SK-N-SH treated with all-trans-retinoic acid at 6 μM for 48 hours (cell line): Measurements from ENCODE around the gene GPSM1.

Experiments
- ATAC-seq: fragments of 200-7000 bp; cut with Tn5 transposase; 3 replicates; pipeline ENCODE4 v1.9.1; 2020; ENCODE audit warnings: mild to moderate bottlenecking, moderate library complexity
- ARNTL ChIP-seq: fragments of 450-650 bp; formaldehyde crosslinking; IDR thresholded peaks from 2 replicates; pipeline ENCODE4 v1.5.0; 2020; ENCODE audit warnings: low read depth, mild to moderate bottlenecking, moderate library complexity, borderline replicate concordance
- BACH2 ChIP-seq: fragments of 250-450 bp; sonication (Bioruptor Pico); IDR thresholded peaks from 2 replicates; pipeline ENCODE4 v1.9.0; 2021; ENCODE audit warnings: mild to moderate bottlenecking, borderline replicate concordance
- CSDC2 ChIP-seq: fragments of 250-450 bp; sonication (Bioruptor Pico); IDR thresholded peaks from 2 replicates; pipeline ENCODE4 v1.5.0; 2020; ENCODE audit warnings: mild to moderate bottlenecking, moderate library complexity
- CSRNP3 ChIP-seq: fragments of 250-450 bp; sonication (Bioruptor Pico); IDR thresholded peaks from 2 replicates; pipeline ENCODE4 v1.5.1; 2021; ENCODE audit warnings: mild to moderate bottlenecking, moderate library complexity
- GLIS3 ChIP-seq: fragments of 250-450 bp; sonication (Bioruptor Pico); IDR thresholded peaks from 2 replicates; pipeline ENCODE4 v1.5.0; 2020; ENCODE audit warnings: mild to moderate bottlenecking, moderate library complexity
- ISL1 ChIP-seq: fragments of 250-450 bp; sonication (Bioruptor Pico); IDR thresholded peaks from 2 replicates; pipeline ENCODE4 v2.1.2; 2022; ENCODE audit warnings: mild to moderate bottlenecking, moderate library complexity
- OSR1 ChIP-seq: fragments of 250-450 bp; sonication (Bioruptor Pico); IDR thresholded peaks from 2 replicates; pipeline ENCODE4 v1.8.0; 2022; ENCODE audit warnings: moderate library complexity, mild to moderate bottlenecking, inconsistent platforms
- PPARA ChIP-seq: fragments of 250-450 bp; sonication (Bioruptor Pico); IDR thresholded peaks from 2 replicates; pipeline ENCODE4 v1.5.0; 2020; ENCODE audit warnings: mild to moderate bottlenecking, borderline replicate concordance
- RARB ChIP-seq: fragments of 250-450 bp; sonication (Bioruptor Pico); IDR thresholded peaks from 2 replicates; pipeline ENCODE4 v1.8.0; 2021; ENCODE audit warnings: mild to moderate bottlenecking, moderate library complexity
- SNAI2 ChIP-seq: fragments of 250-450 bp; sonication (Bioruptor Pico); IDR thresholded peaks from 2 replicates; pipeline ENCODE4 v1.5.0; 2020; ENCODE audit warnings: mild to moderate bottlenecking, moderate library complexity
- TCF4 ChIP-seq: fragments of 250-450 bp; sonication (Bioruptor Pico); IDR thresholded peaks from 2 replicates; pipeline ENCODE4 v1.8.0; 2021; ENCODE audit warnings: mild to moderate bottlenecking, moderate library complexity, borderline replicate concordance
- TOX ChIP-seq: fragments of 250-450 bp; sonication (Bioruptor Pico); IDR thresholded peaks from 2 replicates; pipeline ENCODE4 v1.8.0; 2021; ENCODE audit warnings: mild to moderate bottlenecking, moderate library complexity, borderline replicate concordance
- TSHZ2 ChIP-seq: fragments of 250-450 bp; sonication (Bioruptor Pico); IDR thresholded peaks from 2 replicates; pipeline ENCODE4 v1.5.0; 2020; ENCODE audit warnings: mild to moderate bottlenecking, moderate library complexity
- ZC3H10 ChIP-seq: fragments of 250-450 bp; sonication (Bioruptor Pico); IDR thresholded peaks from 2 replicates; pipeline ENCODE4 v1.5.1; 2021; ENCODE audit warnings: mild to moderate bottlenecking, moderate library complexity
- ZFP3 ChIP-seq: fragments of 250-450 bp; sonication (Bioruptor Pico); IDR thresholded peaks from 2 replicates; pipeline ENCODE4 v1.5.0; 2020; ENCODE audit warnings: mild to moderate bottlenecking, moderate library complexity
- ZNF565 ChIP-seq: fragments of 450-650 bp; formaldehyde crosslinking; conservative IDR thresholded peaks from 2 replicates; pipeline ENCODE4 v1.5.0; 2020; ENCODE audit warnings: low read depth, mild to moderate bottlenecking, moderate library complexity
- ZNF70 ChIP-seq: fragments of 450-650 bp; formaldehyde crosslinking; IDR thresholded peaks from 2 replicates; pipeline ENCODE4 v1.5.0; 2020; ENCODE audit warnings: mild to moderate bottlenecking, moderate library complexity
- ZNF8 ChIP-seq: fragments of 450-650 bp; formaldehyde crosslinking; IDR thresholded peaks from 2 replicates; pipeline ENCODE4 v1.5.0; 2020; ENCODE audit warnings: mild to moderate bottlenecking, moderate library complexity
- TF ChIP-seq, protein P1 (sequence below): fragments of 250-450 bp; sonication (Bioruptor Pico); IDR thresholded peaks from 2 replicates; pipeline ENCODE4 v1.8.0; 2020; ENCODE audit warnings: mild to moderate bottlenecking, moderate library complexity, borderline replicate concordance
- TF ChIP-seq, protein P2 (sequence below): fragments of 250-450 bp; sonication (Bioruptor Pico); IDR thresholded peaks from 2 replicates; pipeline ENCODE4 v1.5.1; 2020; ENCODE audit warnings: low read depth, mild to moderate bottlenecking, moderate library complexity

The GPSM1 gene

DNA sequence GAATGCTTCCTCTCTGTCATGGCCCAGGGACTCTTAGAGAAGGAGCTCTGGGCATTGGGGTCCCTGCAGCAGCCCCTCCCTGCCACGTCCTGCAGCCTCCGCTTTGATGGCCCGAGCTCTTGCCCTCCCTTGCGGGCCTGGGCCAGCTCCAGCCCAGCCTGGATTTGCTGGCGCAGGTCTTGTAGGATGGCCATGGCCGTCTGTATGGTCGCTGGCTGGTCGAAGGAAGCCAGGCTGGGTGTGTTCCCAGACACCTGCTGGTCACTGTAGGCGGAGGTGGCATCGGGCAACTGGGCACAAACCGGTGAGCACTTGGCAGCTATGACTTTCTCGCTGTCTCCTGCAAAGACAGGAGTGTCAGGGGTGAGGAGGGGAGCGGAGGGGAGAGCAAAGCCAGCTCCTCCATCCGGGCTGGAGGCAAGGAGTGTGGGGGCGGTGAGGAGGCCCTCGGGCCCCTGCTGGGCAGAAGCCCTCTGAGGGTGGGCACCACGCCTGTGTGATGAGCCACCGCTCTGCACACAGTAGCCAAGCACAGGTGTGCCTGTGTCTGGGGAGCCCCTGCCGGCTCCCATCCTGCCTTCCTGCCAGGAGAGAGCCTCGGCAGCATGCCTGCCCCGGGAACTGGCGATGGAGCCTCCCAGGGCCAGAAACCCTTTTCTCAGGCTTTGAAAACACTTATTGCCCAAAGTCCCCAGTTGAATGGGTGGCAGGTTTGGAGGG lies 35.9 kb upstream of the GPSM1 start:
- ATAC-seq: no peak
- TF ChIP-seq ZNF8 (CRISPR knock-in tag) (no peak), ZNF70 (CRISPR knock-in tag) (no peak), ZC3H10 (no peak)

DNA sequence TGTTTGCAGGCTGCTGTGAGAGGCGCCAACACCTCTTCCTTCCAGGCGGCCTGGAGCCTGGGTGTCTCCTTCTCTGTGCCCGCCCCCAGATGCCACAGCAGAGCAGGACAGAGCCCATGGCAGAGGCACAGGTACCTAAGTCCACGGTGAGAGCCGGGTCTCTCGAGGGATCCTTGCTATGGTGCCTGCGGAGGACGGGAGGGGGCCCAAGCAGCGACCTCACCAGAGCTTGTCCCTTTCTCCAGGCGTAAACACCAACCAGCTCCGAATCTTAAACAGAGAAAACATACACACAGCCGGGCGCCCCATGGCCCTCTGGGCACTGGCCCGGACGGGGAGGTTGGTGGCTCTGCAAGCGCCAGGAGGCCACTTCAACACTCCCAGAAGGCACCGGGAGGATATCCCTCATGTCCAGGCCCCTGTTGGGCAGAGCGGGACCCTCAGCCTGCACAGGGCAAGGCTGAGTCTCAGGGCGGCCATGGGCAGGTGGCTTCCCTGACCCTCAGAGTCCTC lies 35.3 kb upstream of the GPSM1 start:
- no peak; the same call in 2 of the 3 replicates for ATAC-seq
- TF ChIP-seq BACH2: no peak
- TF ChIP-seq SNAI2: no peak
- no peak for TF ChIP-seq ZFP3 (CRISPR knock-in tag)

- no peak for TF ChIP-seq ZC3H10
- no peak for TF ChIP-seq ZNF70 (CRISPR knock-in tag)
- TF ChIP-seq, protein P1, sequence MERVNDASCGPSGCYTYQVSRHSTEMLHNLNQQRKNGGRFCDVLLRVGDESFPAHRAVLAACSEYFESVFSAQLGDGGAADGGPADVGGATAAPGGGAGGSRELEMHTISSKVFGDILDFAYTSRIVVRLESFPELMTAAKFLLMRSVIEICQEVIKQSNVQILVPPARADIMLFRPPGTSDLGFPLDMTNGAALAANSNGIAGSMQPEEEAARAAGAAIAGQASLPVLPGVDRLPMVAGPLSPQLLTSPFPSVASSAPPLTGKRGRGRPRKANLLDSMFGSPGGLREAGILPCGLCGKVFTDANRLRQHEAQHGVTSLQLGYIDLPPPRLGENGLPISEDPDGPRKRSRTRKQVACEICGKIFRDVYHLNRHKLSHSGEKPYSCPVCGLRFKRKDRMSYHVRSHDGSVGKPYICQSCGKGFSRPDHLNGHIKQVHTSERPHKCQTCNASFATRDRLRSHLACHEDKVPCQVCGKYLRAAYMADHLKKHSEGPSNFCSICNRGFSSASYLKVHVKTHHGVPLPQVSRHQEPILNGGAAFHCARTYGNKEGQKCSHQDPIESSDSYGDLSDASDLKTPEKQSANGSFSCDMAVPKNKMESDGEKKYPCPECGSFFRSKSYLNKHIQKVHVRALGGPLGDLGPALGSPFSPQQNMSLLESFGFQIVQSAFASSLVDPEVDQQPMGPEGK (CRISPR knock-in tag): no peak
- TF ChIP-seq SNAI2: no peak
- no peak for TF ChIP-seq ISL1 (CRISPR knock-in tag)
- no peak for TF ChIP-seq CSDC2 (CRISPR knock-in tag)
- TF ChIP-seq ZNF8 (CRISPR knock-in tag): no peak
- TF ChIP-seq RARB (CRISPR knock-in tag): no peak
- no peak for TF ChIP-seq ARNTL
- no peak for TF ChIP-seq CSRNP3 (CRISPR knock-in tag)
- no peak for TF ChIP-seq PPARA
- no peak for TF ChIP-seq ZNF565 (CRISPR knock-in tag)
- no peak for TF ChIP-seq ZFP3 (CRISPR knock-in tag)
- TF ChIP-seq OSR1 (CRISPR knock-in tag): no peak
- TF ChIP-seq TCF4: no peak
- no peak for TF ChIP-seq TSHZ2 (CRISPR knock-in tag)
- ATAC-seq: peak; percentile 32
These were observed 34.5 kb upstream of the GPSM1 start for GRCh38 chr9:136292591-136293448.

DNA sequence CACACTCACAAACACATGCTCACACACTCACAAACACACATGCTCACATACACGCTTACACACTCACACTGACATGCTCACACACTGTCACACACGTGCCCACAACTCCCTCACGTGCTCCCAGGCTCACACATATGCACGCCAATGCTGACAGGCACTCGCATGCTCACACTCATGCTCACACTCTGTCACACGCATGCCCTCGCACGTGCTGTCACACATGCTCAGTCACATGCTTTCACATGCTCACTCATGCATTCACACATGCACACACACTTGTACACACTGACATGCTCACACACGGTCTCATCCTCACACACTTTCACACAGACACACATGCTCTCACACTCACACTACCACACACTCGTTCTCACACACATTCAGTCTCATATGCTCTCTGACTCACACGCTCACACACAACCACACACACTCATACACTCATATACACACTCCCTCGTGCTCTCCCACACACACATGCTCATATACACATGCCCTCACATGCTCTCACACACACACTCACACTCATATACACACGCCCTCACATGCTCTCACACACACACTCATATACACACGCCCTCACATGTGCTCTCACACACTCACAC lies 33.8 kb upstream of the GPSM1 start:
- TF ChIP-seq ZNF565 (CRISPR knock-in tag): no peak
- TF ChIP-seq ZNF8 (CRISPR knock-in tag): no peak
- no peak for ATAC-seq

DNA sequence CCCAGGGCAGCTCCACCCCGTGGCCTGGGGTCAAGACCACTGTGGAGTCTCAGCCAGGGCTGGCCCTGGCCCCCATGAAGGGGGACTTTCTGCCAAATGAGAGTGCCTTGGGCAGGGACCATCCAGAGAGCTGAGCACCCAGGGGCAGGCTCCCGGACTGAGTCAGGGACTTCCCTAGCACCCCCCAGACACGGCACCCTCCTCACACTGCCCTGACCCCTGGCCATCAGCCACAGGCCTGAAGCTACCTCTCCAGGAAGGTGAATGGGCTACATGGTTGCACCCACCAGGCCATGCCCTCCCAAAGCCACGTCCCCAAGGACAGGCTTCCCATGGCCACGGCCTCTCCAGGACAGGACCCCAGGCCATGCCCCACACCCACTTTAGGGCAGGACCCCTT lies 32.9 kb upstream of the GPSM1 start:
- no peak for ATAC-seq
- no peak for TF ChIP-seq ZNF8 (CRISPR knock-in tag)
- no peak for TF ChIP-seq GLIS3
- no peak for TF ChIP-seq CSRNP3 (CRISPR knock-in tag)
- no peak for TF ChIP-seq TOX (CRISPR knock-in tag)
- no peak for TF ChIP-seq TCF4
- no peak for TF ChIP-seq OSR1 (CRISPR knock-in tag)
- TF ChIP-seq TSHZ2 (CRISPR knock-in tag): no peak
- TF ChIP-seq, protein P2, sequence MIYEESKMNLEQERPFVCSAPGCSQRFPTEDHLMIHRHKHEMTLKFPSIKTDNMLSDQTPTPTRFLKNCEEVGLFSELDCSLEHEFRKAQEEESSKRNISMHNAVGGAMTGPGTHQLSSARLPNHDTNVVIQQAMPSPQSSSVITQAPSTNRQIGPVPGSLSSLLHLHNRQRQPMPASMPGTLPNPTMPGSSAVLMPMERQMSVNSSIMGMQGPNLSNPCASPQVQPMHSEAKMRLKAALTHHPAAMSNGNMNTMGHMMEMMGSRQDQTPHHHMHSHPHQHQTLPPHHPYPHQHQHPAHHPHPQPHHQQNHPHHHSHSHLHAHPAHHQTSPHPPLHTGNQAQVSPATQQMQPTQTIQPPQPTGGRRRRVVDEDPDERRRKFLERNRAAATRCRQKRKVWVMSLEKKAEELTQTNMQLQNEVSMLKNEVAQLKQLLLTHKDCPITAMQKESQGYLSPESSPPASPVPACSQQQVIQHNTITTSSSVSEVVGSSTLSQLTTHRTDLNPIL (CRISPR knock-in tag): no peak
